ENCODE measurements around the gene EFNA5.

EFNA5 gene

GRCh38 chr5:107341376-107342084 lies 329.2 kb downstream of the EFNA5 start:
- H3K27ac ChIP-seq = no peak overlapping the region
- TF ChIP-seq CTCF (IDR thresholded peaks at IDR 0.05) = no peak
- TF ChIP-seq ZFX (IDR thresholded peaks at IDR 0.05; ENCODE audit: borderline replicate concordance) = no peak

GRCh38 chr5:107340631-107341030 lies 330.1 kb downstream of the EFNA5 start:
- no peak overlapping the region for H3K27ac ChIP-seq
- TF ChIP-seq ZFX (IDR thresholded peaks at IDR 0.05; ENCODE audit: borderline replicate concordance) (no peak), CTCF (IDR thresholded peaks at IDR 0.05) (no peak)

GRCh38 chr5:107338335-107338734 lies 332.4 kb downstream of the EFNA5 start:
- H3K27ac ChIP-seq = no peak overlapping the region
- no peak for TF ChIP-seq CTCF (IDR thresholded peaks at IDR 0.05)
- no peak for TF ChIP-seq ZFX (IDR thresholded peaks at IDR 0.05; ENCODE audit: borderline replicate concordance)

- TF ChIP-seq ZFX (IDR thresholded peaks at IDR 0.05; ENCODE audit: borderline replicate concordance) (no peak), CTCF (IDR thresholded peaks at IDR 0.05) (no peak)
These were observed 333.5 kb downstream of the EFNA5 start for GRCh38 chr5:107337281-107337680.

GRCh38 chr5:107331882-107332281 lies 338.9 kb downstream of the EFNA5 start:
- TF ChIP-seq ZFX (IDR thresholded peaks at IDR 0.05; ENCODE audit: borderline replicate concordance) = no peak
- no peak for TF ChIP-seq CTCF (IDR thresholded peaks at IDR 0.05)
- no peak overlapping the region for H3K27ac ChIP-seq

More at GRCh38 chr5:107337281-107337680, 333.5 kb downstream of the EFNA5 start:
- H3K27ac ChIP-seq = no peak overlapping the region

GRCh38 chr5:107331312-107331711 lies 339.4 kb downstream of the EFNA5 start:
- TF ChIP-seq ZFX (IDR thresholded peaks at IDR 0.05; ENCODE audit: borderline replicate concordance) (no peak), CTCF (IDR thresholded peaks at IDR 0.05) (no peak)
- H3K27ac ChIP-seq = no peak overlapping the region

GRCh38 chr5:107330903-107331302 lies 339.8 kb downstream of the EFNA5 start:
- TF ChIP-seq CTCF (IDR thresholded peaks at IDR 0.05) (no peak), ZFX (IDR thresholded peaks at IDR 0.05; ENCODE audit: borderline replicate concordance) (no peak)
- no peak overlapping the region for H3K27ac ChIP-seq

Measured in 22Rv1 (cell line).